HepG2 (cell line): ENCODE results near the gene SLC26A2. TPM values are rescaled to one million over a fixed set of nuclear protein-coding genes. Genes with fewer than 3 reads are reported as not detected.

ENCODE experiments used
- BRF2 ChIP-seq: sonication (generic); formaldehyde crosslinking; IDR thresholded peaks from 2 replicates; pipeline ENCODE4 v1.8.1; 2022; ENCODE audit warnings: mild to moderate bottlenecking, missing genetic modification reagents
- DMAP1 ChIP-seq: IDR thresholded peaks from 2 replicates; pipeline ENCODE4 v1.6.1; 2016
- IKZF5 ChIP-seq: IDR thresholded peaks from 2 replicates; pipeline ENCODE4 v1.6.1; 2018; ENCODE audit warnings: missing genetic modification reagents, mild to moderate bottlenecking, missing compliant biosample characterization
- JUN ChIP-seq: sonication (generic); formaldehyde crosslinking; IDR thresholded peaks from 2 replicates; pipeline ENCODE4 v1.4.0; 2020; ENCODE audit warnings: mild to moderate bottlenecking, missing genetic modification reagents
- MAFF ChIP-seq: IDR thresholded peaks from 2 replicates; pipeline ENCODE4 v1.6.1; 2011; ENCODE audit warnings: low read depth, low read length, improper control_type of control experiment
- TBX2 ChIP-seq: sonication (generic); formaldehyde crosslinking; IDR thresholded peaks from 2 replicates; pipeline ENCODE4 v1.5.0; 2020; ENCODE audit warnings: missing genetic modification reagents, mild to moderate bottlenecking, borderline replicate concordance
- THRA ChIP-seq: sonication (generic); formaldehyde crosslinking; IDR thresholded peaks from 2 replicates; pipeline ENCODE4 v1.4.0; 2020; ENCODE audit warnings: missing genetic modification reagents, borderline replicate concordance
- TP53 ChIP-seq: sonication (generic); formaldehyde crosslinking; conservative IDR thresholded peaks from 2 replicates; pipeline ENCODE4 v1.4.0; 2020; ENCODE audit warnings: missing genetic modification reagents
- ZBTB26 ChIP-seq: IDR thresholded peaks from 2 replicates; pipeline ENCODE4 v1.6.1; 2016; ENCODE audit warnings: missing compliant biosample characterization, missing genetic modification reagents, borderline replicate concordance
- ZFP90 ChIP-seq: sonication (generic); formaldehyde crosslinking; IDR thresholded peaks from 2 replicates; pipeline ENCODE4 v1.8.0; 2022; ENCODE audit warnings: missing genetic modification reagents, mild to moderate bottlenecking, inconsistent platforms, borderline replicate concordance
- ZFYVE20 ChIP-seq: sonication (generic); formaldehyde crosslinking; IDR thresholded peaks from 2 replicates; pipeline ENCODE4 v1.8.0; 2023; ENCODE audit warnings: low read depth, mild to moderate bottlenecking, moderate library complexity, missing genetic modification reagents, borderline replicate concordance
- ZNF142 ChIP-seq: sonication (generic); formaldehyde crosslinking; IDR thresholded peaks from 2 replicates; pipeline ENCODE4 v1.4.0; 2020; ENCODE audit warnings: missing genetic modification reagents
- ZNF331 ChIP-seq: sonication (generic); formaldehyde crosslinking; IDR thresholded peaks from 2 replicates; pipeline ENCODE4 v1.4.0; 2020; ENCODE audit warnings: missing genetic modification reagents
- ZNF598 ChIP-seq: sonication (generic); formaldehyde crosslinking; IDR thresholded peaks from 2 replicates; pipeline ENCODE4 v1.5.1; 2020; ENCODE audit warnings: mild to moderate bottlenecking, missing genetic modification reagents, borderline replicate concordance
- ZNF768 ChIP-seq: sonication (generic); formaldehyde crosslinking; IDR thresholded peaks from 2 replicates; pipeline ENCODE4 v1.4.0; 2020; ENCODE audit warnings: missing genetic modification reagents
- polyA plus RNA-seq, 8 experiments: library from polyadenylated mRNA; depleted of rRNA in 3 of 8; stranded (reverse) in 7 of 8; unstranded in 1 of 8; fragments of >200 nt; fragmentation: Illumina TruSeq in 4 of 8; extraction: Trizol in 4 of 8; gene quantifications; 2 replicates each; pipeline versions ENCODE4 v1.2.1 to v1.2.3, GENCODE V29; 2011 to 2016; ENCODE audit warnings: low read depth in 4 of 8, missing spikeins in 1 of 8, mixed read lengths in 1 of 8; ENCODE audit not compliant: insufficient read depth in 1 of 8
- total RNA-seq, 5 experiments: library from RNA; depleted of rRNA; stranded (reverse); fragments of >200 nt; fragmentation: Illumina TruSeq; extraction: Trizol; gene quantifications; 2 replicates each; pipeline ENCODE4 v1.2.3, GENCODE V29; 2016; ENCODE audit warnings: low read depth in 1 of 5

Gene SLC26A2
- total and polyA plus RNA-seq, 2 of the 13 experiments (the other 11 are each of a cell fraction or from before 2014, with no cell fraction given), result 2.2 to 7.9 TPM

GRCh38 chr5:149932445-149933350, 27.9 kb upstream of the SLC26A2 start (continued):
- TF ChIP-seq JUN (CRISPR knock-in tag) (no peak), ZFYVE20 (CRISPR knock-in tag) (no peak), ZNF598 (CRISPR knock-in tag) (0 out of 2 replicates have a peak, but pooled peaks have one; percentile 20), TBX2 (CRISPR knock-in tag) (0 out of 2 replicates have a peak, but pooled peaks have one; percentile 26), DMAP1 (CRISPR knock-in tag) (no peak), ZNF142 (CRISPR knock-in tag) (no peak), ZNF768 (CRISPR knock-in tag) (peak; percentile 48; the same call in 1 of the 2 replicates), ZFP90 (CRISPR knock-in tag) (0 out of 2 replicates have a peak, but pooled peaks have one; percentile 41), IKZF5 (CRISPR knock-in tag) (peak; percentile 56; the same call in 1 of the 2 replicates), THRA (CRISPR knock-in tag) (no peak), ZNF331 (peak; percentile 12; the same call in 1 of the 2 replicates), TP53 (CRISPR knock-in tag) (no peak), BRF2 (no peak), ZBTB26 (CRISPR knock-in tag) (0 out of 2 replicates have a peak, but pooled peaks have one; percentile 38), MAFF (0 out of 2 replicates have a peak, but pooled peaks have one; percentile 8)
